Measurements from ENCODE around the gene LHFPL6. TPM values are rescaled to one million over a fixed set of nuclear protein-coding genes. Genes with fewer than 3 reads are reported as not detected.

The LHFPL6 gene
- total and polyA plus RNA-seq, 10 of the 15 experiments (the other 5 are each of a cell fraction or from before 2014, with no cell fraction given) = 0.11 to 4.6 (median 0.41) TPM

DNA sequence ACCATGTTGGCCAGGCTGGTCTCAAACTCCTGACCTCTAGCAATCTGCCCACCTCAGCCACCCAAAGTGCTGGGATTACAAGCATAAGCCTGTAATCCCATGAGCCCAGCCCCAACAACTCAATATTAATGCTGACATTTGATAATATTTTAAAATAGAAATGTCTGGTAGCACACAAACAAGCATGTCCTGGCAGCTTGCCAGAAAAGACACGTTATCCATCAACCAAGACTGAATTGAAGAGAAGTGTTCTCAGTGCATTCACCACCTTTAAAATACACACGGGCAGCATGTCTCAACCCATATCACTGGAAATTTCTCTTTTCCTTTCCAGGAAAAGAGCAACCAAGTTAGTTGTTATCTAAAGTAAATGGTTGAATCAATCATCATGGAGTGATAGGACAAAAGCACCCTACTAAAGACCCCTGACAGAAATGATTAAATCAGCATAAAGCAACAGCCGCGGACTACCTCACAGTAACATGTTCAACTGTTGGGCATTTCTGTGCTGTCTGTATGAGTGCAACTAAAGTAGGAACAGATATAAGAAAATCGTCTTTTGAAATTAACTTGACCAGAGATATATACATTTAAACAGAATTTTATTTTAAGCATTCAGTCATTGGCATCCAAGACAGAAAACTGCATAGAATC lies 25.0 kb downstream of the LHFPL6 start:
- Histone ChIP-seq H3K9ac (ENCODE audit: control insufficient read depth, insufficient read depth, low read length) (no peak overlapping the region), H3K4me2 (ENCODE audit: control insufficient read depth, insufficient read depth) (no peak overlapping the region), H2AFZ (ENCODE audit: control insufficient read depth, low read depth, low read length) (no peak overlapping the region), H4K20me1 (ENCODE audit: control insufficient read depth, insufficient read depth) (no peaks in the 10 kb centered on the region), H3K27ac (ENCODE audit: control insufficient read depth, insufficient read depth) (no peak overlapping the region), H3K4me3 (no peak overlapping the region), H3K36me3 (ENCODE audit: control insufficient read depth in 2 of 2, insufficient read depth in 2 of 2, low read length in 1 of 2) (no peaks in the 10 kb centered on the region), H3K9me3 (replicated peaks; ENCODE audit: control insufficient read depth, insufficient read depth, low read length) (no peaks in the 10 kb centered on the region), H3K4me1 (ENCODE audit: control insufficient read depth, insufficient read depth, low read length) (no peaks in the 10 kb centered on the region), H3K79me2 (ENCODE audit: control insufficient read depth, insufficient read depth, low read length) (no peaks in the 10 kb centered on the region), H3K27me3 (replicated peaks in 1 of 2; ENCODE audit: control insufficient read depth in 2 of 2, insufficient read depth in 2 of 2, low read length in 1 of 2) (no peaks in the 10 kb centered on the region)
- FAIRE-seq = no peak
- in situ Hi-C loops (cut with MboI) (no loop called here), intact Hi-C loops (cut with micrococcal nuclease; ENCODE audit: unreplicated experiment) (no loop called here)
- no peak for ATAC-seq
- no peak for DNase-seq (ENCODE audit: low read depth, low spot score)
- ChIA-PET RAD21 (ENCODE audit: unreplicated experiment) (no interaction called here), POLR2A (interaction anchor here (0.5 to 0.9 kb wide), 3 partner anchors 12 to 725 kb away, joined by 4 to 6 read pairs (median 4); no protein-coding TSS in a partner anchor), CTCF (no interaction called here), SMC1A (ENCODE audit: uncharacterized antibody, unreplicated experiment) (interaction anchor here (0.7 to 1.0 kb wide), 2 partner anchors 8 to 14 kb away, joined by 3 read pairs; no protein-coding TSS in a partner anchor)
- no TSS peak for BruUV-seq (replicated peaks)
- 57% methylated on average over 5 of the region's 5 CpGs for WGBS (ENCODE audit: insufficient coverage, insufficient replicate concordance, low lambda C conversion rate, missing lambda C conversion rate)
- no peak for TF ChIP-seq CEBPB (IDR thresholded peaks at IDR 0.05; ENCODE audit: borderline replicate concordance in 1 of 2, low read depth in 2 of 2, low read length in 2 of 2)
- TF ChIP-seq SMAD1 (IDR thresholded peaks at IDR 0.05; ENCODE audit: low read depth, partially characterized antibody) = peak; percentile 55
- TF ChIP-seq NBN (IDR thresholded peaks at IDR 0.05) = no peak
- no peak for TF ChIP-seq MEF2A (IDR thresholded peaks at IDR 0.05; ENCODE audit: insufficient read depth, low read depth, low read length)
- TF ChIP-seq, protein P1, sequence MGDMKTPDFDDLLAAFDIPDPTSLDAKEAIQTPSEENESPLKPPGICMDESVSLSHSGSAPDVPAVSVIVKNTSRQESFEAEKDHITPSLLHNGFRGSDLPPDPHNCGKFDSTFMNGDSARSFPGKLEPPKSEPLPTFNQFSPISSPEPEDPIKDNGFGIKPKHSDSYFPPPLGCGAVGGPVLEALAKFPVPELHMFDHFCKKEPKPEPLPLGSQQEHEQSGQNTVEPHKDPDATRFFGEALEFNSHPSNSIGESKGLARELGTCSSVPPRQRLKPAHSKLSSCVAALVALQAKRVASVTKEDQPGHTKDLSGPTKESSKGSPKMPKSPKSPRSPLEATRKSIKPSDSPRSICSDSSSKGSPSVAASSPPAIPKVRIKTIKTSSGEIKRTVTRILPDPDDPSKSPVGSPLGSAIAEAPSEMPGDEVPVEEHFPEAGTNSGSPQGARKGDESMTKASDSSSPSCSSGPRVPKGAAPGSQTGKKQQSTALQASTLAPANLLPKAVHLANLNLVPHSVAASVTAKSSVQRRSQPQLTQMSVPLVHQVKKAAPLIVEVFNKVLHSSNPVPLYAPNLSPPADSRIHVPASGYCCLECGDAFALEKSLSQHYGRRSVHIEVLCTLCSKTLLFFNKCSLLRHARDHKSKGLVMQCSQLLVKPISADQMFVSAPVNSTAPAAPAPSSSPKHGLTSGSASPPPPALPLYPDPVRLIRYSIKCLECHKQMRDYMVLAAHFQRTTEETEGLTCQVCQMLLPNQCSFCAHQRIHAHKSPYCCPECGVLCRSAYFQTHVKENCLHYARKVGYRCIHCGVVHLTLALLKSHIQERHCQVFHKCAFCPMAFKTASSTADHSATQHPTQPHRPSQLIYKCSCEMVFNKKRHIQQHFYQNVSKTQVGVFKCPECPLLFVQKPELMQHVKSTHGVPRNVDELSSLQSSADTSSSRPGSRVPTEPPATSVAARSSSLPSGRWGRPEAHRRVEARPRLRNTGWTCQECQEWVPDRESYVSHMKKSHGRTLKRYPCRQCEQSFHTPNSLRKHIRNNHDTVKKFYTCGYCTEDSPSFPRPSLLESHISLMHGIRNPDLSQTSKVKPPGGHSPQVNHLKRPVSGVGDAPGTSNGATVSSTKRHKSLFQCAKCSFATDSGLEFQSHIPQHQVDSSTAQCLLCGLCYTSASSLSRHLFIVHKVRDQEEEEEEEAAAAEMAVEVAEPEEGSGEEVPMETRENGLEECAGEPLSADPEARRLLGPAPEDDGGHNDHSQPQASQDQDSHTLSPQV (IDR thresholded peaks at IDR 0.05) = no peak
- no peak for TF ChIP-seq RELB (IDR thresholded peaks at IDR 0.05; ENCODE audit: low read depth)
